PC-9 (cell line): ENCODE data around the gene SENP8.

Experiments used
- CTCF ChIP-seq: fragments of 200-600 bp; sonication (generic); conservative IDR thresholded peaks from 2 replicates; pipeline ENCODE4 v1.6.1; 2017; ENCODE audit warnings: mixed run types, antibody characterized with exemption, mild to moderate bottlenecking, moderate library complexity
- EZH2 ChIP-seq: fragments of 200-600 bp; sonication (generic); IDR thresholded peaks from 2 replicates; pipeline ENCODE4 v1.8.0; 2017; ENCODE audit warnings: antibody characterized with exemption, low read depth

DNA sequence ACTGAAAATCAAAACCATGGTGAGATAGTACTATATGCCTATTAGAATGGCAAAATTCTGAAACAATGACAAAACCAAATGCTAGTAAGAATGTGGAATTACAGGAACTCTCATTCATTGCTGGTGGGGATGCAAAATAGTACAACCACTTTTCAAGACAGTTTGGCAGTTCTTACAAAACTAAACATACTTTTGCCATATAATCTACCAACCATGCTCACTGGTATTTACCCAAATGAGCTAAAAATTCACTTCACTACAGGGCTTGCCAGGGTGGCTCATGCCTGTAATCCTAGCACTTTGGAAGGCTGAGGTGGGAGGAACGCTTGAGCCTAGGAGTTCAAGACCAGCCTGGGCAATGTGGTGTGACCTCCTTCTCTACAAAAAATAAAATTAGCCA lies 40.3 kb upstream of the SENP8 start:
- no peak for TF ChIP-seq CTCF
- no peak for TF ChIP-seq EZH2
